A549 (cell line): ENCODE measurements around the gene KSR1. TPM values are rescaled to one million over a fixed set of nuclear protein-coding genes. Genes with fewer than 3 reads are reported as not detected.

Experiments used
- ATAC-seq, 2 experiments: fragments of 200-7000 bp in 1 of 2; fragments of >200 bp in 1 of 2; cut with Nextera tagmentation in 1 of 2; cut with Tn5 transposase in 1 of 2; 3 replicates each; pipeline versions ENCODE4 v1.8.0 to v1.9.1; 2018 to 2020; ENCODE audit warnings: mild to moderate bottlenecking in 1 of 2, moderate library complexity in 1 of 2
- CTCF ChIA-PET: fragments of 300-600 bp; sonication (Branson Sonifier 250); formaldehyde crosslinking; extraction: SDS; loops from one replicate; lab custom pipeline; 2021; ENCODE audit warnings: antibody characterized with exemption, inconsistent platforms; lab: Yijun Ruan, JAX
- POLR2A ChIA-PET: fragments of 350-600 bp; formaldehyde crosslinking; extraction: SDS; loops from one replicate; lab custom pipeline; 2021; ENCODE audit warnings: antibody characterized with exemption, inconsistent platforms; lab: Yijun Ruan, JAX
- DNase-seq, 2 experiments: peaks; one replicate each; pipeline versions ENCODE4 v3.0.0 to v3.0.0-alpha.2; 2011 to 2016; ENCODE audit warnings: low read depth in 1 of 2, low spot score in 1 of 2
- FAIRE-seq: peaks from 2 replicates; lab custom pipeline; 2011; peaks lifted over from hg19 to GRCh38; lab: Jason Lieb, UNC
- H3K27ac ChIP-seq, 2 experiments: fragments of >200 bp; sonication (Bioruptor Twin); formaldehyde crosslinking; 3 replicates each; pipeline ENCODE4 v1.5.1; 2016 to 2017
- H3K4me1 ChIP-seq: fragments of >200 bp; sonication (Bioruptor Twin); formaldehyde crosslinking; 3 replicates; pipeline ENCODE4 v1.6.1; 2016
- H3K4me2 ChIP-seq: fragments of >200 bp; sonication (Bioruptor Twin); formaldehyde crosslinking; 3 replicates; pipeline ENCODE4 v1.6.1; 2016
- H3K4me3 ChIP-seq: fragments of >200 bp; sonication (Bioruptor Twin); formaldehyde crosslinking; 3 replicates; pipeline ENCODE4 v1.5.1; 2016
- H3K9me3 ChIP-seq: fragments of >200 bp; sonication (Bioruptor Twin); formaldehyde crosslinking; 3 replicates; pipeline ENCODE4 v1.6.1; 2016
- ATOH8 ChIP-seq: fragments of 250-450 bp; sonication (Bioruptor Pico); IDR thresholded peaks from 2 replicates; pipeline ENCODE4 v1.5.0; 2020; ENCODE audit warnings: low read depth, mild to moderate bottlenecking, moderate library complexity
- BCL3 ChIP-seq: fragments of >200 bp; sonication (Bioruptor Twin); formaldehyde crosslinking; IDR thresholded peaks from 3 replicates; pipeline ENCODE4 v1.6.1; 2016
- CBX8 ChIP-seq: fragments of 200-600 bp; sonication (generic); IDR thresholded peaks from 2 replicates; pipeline ENCODE4 v1.6.1; 2016
- CEBPB ChIP-seq, 2 experiments: fragments of >200 bp in 1 of 2; sonication (Bioruptor Twin) in 1 of 2; formaldehyde crosslinking in 1 of 2; IDR thresholded peaks; 2 replicates each; pipeline ENCODE4 v1.6.1; 2012 to 2016
- CHD2 ChIP-seq: fragments of 150-350 bp; IDR thresholded peaks from 2 replicates; pipeline ENCODE4 v1.6.1; 2014; ENCODE audit warnings: low read length; ENCODE audit not compliant: partially characterized antibody
- E2F6 ChIP-seq: IDR thresholded peaks from 2 replicates; pipeline ENCODE4 v1.6.1; 2012; ENCODE audit warnings: low read depth, borderline replicate concordance
- FOSB ChIP-seq: fragments of 250-450 bp; sonication (Bioruptor Pico); IDR thresholded peaks from 2 replicates; pipeline ENCODE4 v1.5.0; 2020; ENCODE audit warnings: mild to moderate bottlenecking, moderate library complexity
- GATA3 ChIP-seq: IDR thresholded peaks from 2 replicates; pipeline ENCODE4 v1.6.1; 2012; ENCODE audit warnings: borderline replicate concordance
- HDAC2 ChIP-seq: fragments of 200-600 bp; sonication (generic); IDR thresholded peaks from 2 replicates; pipeline ENCODE4 v1.6.1; 2016
- HES2 ChIP-seq: fragments of >200 bp; sonication (Bioruptor Twin); formaldehyde crosslinking; IDR thresholded peaks from 2 replicates; pipeline ENCODE4 v1.6.1; 2016
- HMGXB4 ChIP-seq: fragments of 250-450 bp; sonication (Bioruptor Pico); IDR thresholded peaks from 2 replicates; pipeline ENCODE4 v1.5.0; 2021; ENCODE audit warnings: mild to moderate bottlenecking, moderate library complexity, borderline replicate concordance
- MAFK ChIP-seq: fragments of 450-650 bp; IDR thresholded peaks from 2 replicates; pipeline ENCODE4 v1.6.1; 2014; ENCODE audit not compliant: partially characterized antibody
- MAX ChIP-seq: IDR thresholded peaks from 2 replicates; pipeline ENCODE4 v1.6.1; 2012
- MAZ ChIP-seq: fragments of 150-350 bp; IDR thresholded peaks from 2 replicates; pipeline ENCODE4 v1.6.1; 2014; ENCODE audit warnings: antibody characterized with exemption, low read depth, low read length, borderline replicate concordance
- MYC ChIP-seq: IDR thresholded peaks from 2 replicates; pipeline ENCODE4 v1.6.1; 2012; ENCODE audit warnings: mild to moderate bottlenecking, inconsistent platforms, low read length, improper control_type of control experiment, borderline replicate concordance
- PBX3 ChIP-seq: IDR thresholded peaks from 2 replicates; pipeline ENCODE4 v1.6.1; 2012
- PHF8 ChIP-seq: fragments of 200-600 bp; sonication (generic); IDR thresholded peaks from 2 replicates; pipeline ENCODE4 v1.6.1; 2016; ENCODE audit warnings: low read depth, mild to moderate bottlenecking, antibody characterized with exemption, moderate library complexity, borderline replicate concordance
- POLR2AphosphoS2 ChIP-seq: conservative IDR thresholded peaks from 2 replicates; pipeline ENCODE4 v1.6.1; 2012; ENCODE audit warnings: low read length, improper control_type of control experiment, inconsistent platforms
- RCOR1 ChIP-seq: fragments of 150-350 bp; IDR thresholded peaks from 2 replicates; pipeline ENCODE4 v1.6.1; 2014; ENCODE audit warnings: antibody characterized with exemption, low read length, low read depth
- SREBF2 ChIP-seq: fragments of 450-650 bp; IDR thresholded peaks from 2 replicates; pipeline ENCODE4 v1.6.1; 2014; ENCODE audit warnings: mild to moderate bottlenecking, moderate library complexity
- TFCP2L1 ChIP-seq: fragments of 250-450 bp; sonication (Bioruptor Pico); IDR thresholded peaks from 2 replicates; pipeline ENCODE4 v1.5.0; 2021; ENCODE audit warnings: mild to moderate bottlenecking
- USF2 ChIP-seq: fragments of 450-650 bp; IDR thresholded peaks from 2 replicates; pipeline ENCODE4 v1.6.1; 2014; ENCODE audit warnings: antibody characterized with exemption
- ZSCAN20 ChIP-seq: fragments of 250-450 bp; sonication (Bioruptor Pico); IDR thresholded peaks from 2 replicates; pipeline ENCODE4 v1.8.0; 2022; ENCODE audit warnings: mild to moderate bottlenecking, moderate library complexity
- WGBS: methylation state at CpG from one replicate; pipeline ENCODE4 v1.1.6; 2017; ENCODE audit errors: missing lambda C conversion rate; 5-methylcytosine and 5-hydroxymethylcytosine counted together
- polyA plus RNA-seq, 4 experiments: library from polyadenylated mRNA; depleted of rRNA in 3 of 4; stranded (reverse); fragments of >200 nt; fragmentation: RNase III in 1 of 4; extraction: RNeasy Plus Mini Kit Qiagen cat#74134 plus additional on column Dnase treatment in 1 of 4; gene quantifications; 2 replicates in 3 of 4; 3 replicates in 1 of 4; pipeline ENCODE4 v1.2.3, GENCODE V29; 2011 to 2017

The KSR1 gene
- polyA plus RNA-seq, 2 of the 4 experiments (the other 2 are of a cell fraction): 13.3 to 14.6 TPM

- peak overlapping the region; percentile 70 to 84 for H3K27ac ChIP-seq
- ChIA-PET POLR2A (no interaction called here), CTCF (interaction anchor here (0.8 to 3.7 kb wide), 11 partner anchors 9 to 221 kb away, joined by 3 to 20 read pairs (median 7); partner anchors contain the start of gene KSR1)
- H3K9me3 ChIP-seq: no peaks in the 10 kb centered on the region
- WGBS: 83% methylated on average over 12 of the region's 12 CpGs
- H3K4me1 ChIP-seq: peaks cover 94% of the 10 kb centered on the region
- no peak for FAIRE-seq
- TF ChIP-seq CHD2: no peak
- peak; percentile 13 for TF ChIP-seq MAFK
- ATAC-seq: no peak
- peak overlapping the region; percentile 61 for H3K4me2 ChIP-seq
- no peak overlapping the region for H3K4me3 ChIP-seq
- DNase-seq: no peak
These were observed 79.1 kb downstream of the KSR1 start for GRCh38 chr17:27535178-27535928.

- 82% methylated on average over 7 of the region's 7 CpGs for WGBS
- TF ChIP-seq GATA3 (no peak), MYC (no peak), RCOR1 (no peak), TFCP2L1 (no peak), HES2 (no peak), POLR2AphosphoS2 (no peak), E2F6 (no peak), PBX3 (no peak), PHF8 (no peak), ATOH8 (CRISPR knock-in tag) (no peak)
- Histone ChIP-seq H3K27ac (peak overlapping the region; percentile 70 to 84), H3K4me2 (peak overlapping the region; percentile 61), H3K4me1 (peaks cover 93% of the 10 kb centered on the region), H3K9me3 (no peaks in the 10 kb centered on the region), H3K4me3 (no peak overlapping the region)
- POLR2A ChIA-PET: no interaction called here
- ATAC-seq (no peak), DNase-seq (no peak), FAIRE-seq (no peak)
- CTCF ChIA-PET: interaction anchor here (1.3 to 2.6 kb wide), 5 partner anchors 17 to 186 kb away, joined by 3 to 15 read pairs (median 7); no protein-coding TSS in a partner anchor
These were observed 79.7 kb downstream of the KSR1 start for GRCh38 chr17:27535975-27536374.

GRCh38 chr17:27536781-27537180 lies 80.5 kb downstream of the KSR1 start:
- DNase-seq (no peak), FAIRE-seq (no peak), ATAC-seq (no peak)
- H3K4me1 ChIP-seq: peaks cover 93% of the 10 kb centered on the region
- peak overlapping the region; percentile 70 to 84 for H3K27ac ChIP-seq
- no peaks in the 10 kb centered on the region for H3K9me3 ChIP-seq
- 95% methylated on average over 3 of the region's 3 CpGs for WGBS
- POLR2A ChIA-PET: no interaction called here
- H3K4me3 ChIP-seq: no peak overlapping the region
- CTCF ChIA-PET: interaction anchor here (0.6 to 1.7 kb wide), 6 partner anchors 16 to 308 kb away, joined by 3 to 6 read pairs (median 3); no protein-coding TSS in a partner anchor
- H3K4me2 ChIP-seq: no peak overlapping the region
- TF ChIP-seq HDAC2 (no peak), MAZ (no peak), SREBF2 (no peak), ATOH8 (CRISPR knock-in tag) (no peak), ZSCAN20 (CRISPR knock-in tag) (no peak), CEBPB (IDR thresholded peaks at IDR 0.05) (no peak), HES2 (no peak), BCL3 (no peak), MAX (no peak), HMGXB4 (no peak), CBX8 (no peak), USF2 (no peak), FOSB (CRISPR knock-in tag) (no peak), POLR2AphosphoS2 (no peak)
